Stimulated activated CD8-positive, alpha-beta memory T cell treated with anti-CD3 and anti-CD28 coated beads, Interleukin-4, amount 100 ng/mL, for 24 hours (primary cell): ENCODE data around the gene GRIA4.
"Not testable (repeated sequence)": the region's sequence is repeated elsewhere in the genome, so short reads cannot be mapped to it uniquely, and the experiment has no call there.

Source experiments
- DNase-seq: peaks from one replicate; pipeline ENCODE4 v3.0.0-alpha.2; 2020; ENCODE audit warnings: low read depth

The GRIA4 gene

GRCh38 chr11:105861225-105861624 lies 251.4 kb downstream of the GRIA4 start:
- no peak for DNase-seq

- DNase-seq: no peak
These were observed 253.0 kb downstream of the GRIA4 start for GRCh38 chr11:105862736-105863367.

- no peak for DNase-seq
These were observed 253.7 kb downstream of the GRIA4 start for GRCh38 chr11:105863523-105863922.

- DNase-seq: no peak
These were observed 257.9 kb downstream of the GRIA4 start for GRCh38 chr11:105867742-105868141.

GRCh38 chr11:105868762-105869285 lies 259.0 kb downstream of the GRIA4 start:
- DNase-seq: no peak

- no peak for DNase-seq
These were observed 260.7 kb downstream of the GRIA4 start for GRCh38 chr11:105870516-105871113.

GRCh38 chr11:105878510-105878909 lies 268.6 kb downstream of the GRIA4 start:
- no peak for DNase-seq

GRCh38 chr11:105878927-105879326 lies 269.1 kb downstream of the GRIA4 start:
- not testable (repeated sequence) for DNase-seq

GRCh38 chr11:105881027-105881426 lies 271.2 kb downstream of the GRIA4 start:
- no peak for DNase-seq

- DNase-seq: no peak
These were observed 274.6 kb downstream of the GRIA4 start for GRCh38 chr11:105884436-105884835.

- no peak for DNase-seq
These were observed 281.8 kb downstream of the GRIA4 start for GRCh38 chr11:105891685-105892084.

- DNase-seq: no peak
These were observed 287.3 kb downstream of the GRIA4 start for GRCh38 chr11:105897161-105897560.

- DNase-seq: no peak
These were observed 289.9 kb downstream of the GRIA4 start for GRCh38 chr11:105899772-105900171.

- DNase-seq: no peak
These were observed 290.7 kb downstream of the GRIA4 start for GRCh38 chr11:105900515-105901035.

- DNase-seq: no peak
These were observed 293.2 kb downstream of the GRIA4 start for GRCh38 chr11:105903113-105903512.

GRCh38 chr11:105906517-105906916 lies 296.6 kb downstream of the GRIA4 start:
- no peak for DNase-seq

- DNase-seq: no peak
These were observed 297.4 kb downstream of the GRIA4 start for GRCh38 chr11:105907319-105907718.

- DNase-seq: no peak
These were observed 300.3 kb downstream of the GRIA4 start for GRCh38 chr11:105910095-105910715.

- DNase-seq: no peak
These were observed 301.6 kb downstream of the GRIA4 start for GRCh38 chr11:105911454-105911853.

GRCh38 chr11:105912666-105913065 lies 302.8 kb downstream of the GRIA4 start:
- DNase-seq: no peak

GRCh38 chr11:105915021-105915420 lies 305.1 kb downstream of the GRIA4 start:
- no peak for DNase-seq

- no peak for DNase-seq
These were observed 308.2 kb downstream of the GRIA4 start for GRCh38 chr11:105918039-105918438.

GRCh38 chr11:105918600-105918999 lies 308.7 kb downstream of the GRIA4 start:
- no peak for DNase-seq
